HAP-1 (cell line): ENCODE data around the gene VWA7.
"Not testable (repeated sequence)": the region's sequence is repeated elsewhere in the genome, so short reads cannot be mapped to it uniquely, and the experiment has no call there.

Source experiments
- DNase-seq, 2 experiments: peaks; one replicate each; pipeline ENCODE4 v3.0.0-alpha.2; 2016 to 2020; ENCODE audit warnings: low spot score in 2 of 2
- H3K27me3 ChIP-seq: fragments of 250-450 bp; sonication (Bioruptor Pico); 2 replicates; pipeline ENCODE4 v1.5.1; 2020; ENCODE audit warnings: low read depth, mild to moderate bottlenecking, moderate library complexity
- H3K36me3 ChIP-seq: fragments of 250-450 bp; sonication (Bioruptor Pico); replicated peaks from 2 replicates; pipeline ENCODE4 v1.5.1; 2020; ENCODE audit warnings: mild to moderate bottlenecking
- H3K4me1 ChIP-seq: fragments of 250-450 bp; sonication (Bioruptor Pico); 2 replicates; pipeline ENCODE4 v1.5.1; 2020; ENCODE audit warnings: mild to moderate bottlenecking
- H3K4me3 ChIP-seq: fragments of 250-450 bp; sonication (Bioruptor Pico); 2 replicates; pipeline ENCODE4 v1.5.1; 2020; ENCODE audit warnings: mild to moderate bottlenecking, moderate library complexity
- H3K9me3 ChIP-seq: fragments of 250-450 bp; sonication (Bioruptor Pico); 2 replicates; pipeline ENCODE4 v1.5.1; 2020; ENCODE audit warnings: mild to moderate bottlenecking, moderate library complexity
- in situ Hi-C: fragments of 300-500 bp; cut with MboI; formaldehyde crosslinking; loops from 3 replicates; pipeline ENCODE4 v1.14.3; 2020; ENCODE audit warnings: low sequenced_read_pairs, inconsistent platforms, mixed read lengths

VWA7 gene

GRCh38 chr6:31776989-31777666 lies at the start of gene VWA7:
VWA7 (minus strand) TSS chr6:31777328; CDS start chr6:31776779, 549 bp downstream.
- no peaks in the 10 kb centered on the region for H3K27me3 ChIP-seq
- in situ Hi-C loops: no loop called here
- no peak within 1 kb of the TSS for H3K4me3 ChIP-seq
- H3K36me3 ChIP-seq: peaks cover 45% of the 10 kb centered on the region
- no peaks in the 10 kb centered on the region for H3K9me3 ChIP-seq
- peaks cover 6% of the 10 kb centered on the region for H3K4me1 ChIP-seq
- DNase-seq: peak; percentile 26 to 63

- peaks cover 42% of the 10 kb centered on the region for H3K4me1 ChIP-seq
- peaks cover 3% of the 10 kb centered on the region for H3K36me3 ChIP-seq
- peak overlapping the region; percentile 94 for H3K4me3 ChIP-seq
- H3K9me3 ChIP-seq: no peaks in the 10 kb centered on the region
- no peaks in the 10 kb centered on the region for H3K27me3 ChIP-seq
- DNase-seq: peak; percentile 58 to 82
- in situ Hi-C loops: no loop called here
Observed at GRCh38 chr6:31826793-31827285, 49.7 kb upstream of the VWA7 start.

- DNase-seq: no peak
- in situ Hi-C loops: no loop called here
- H3K27me3 ChIP-seq: no peaks in the 10 kb centered on the region
- H3K4me3 ChIP-seq: no peak overlapping the region
- H3K36me3 ChIP-seq: peaks cover 3% of the 10 kb centered on the region
- H3K4me1 ChIP-seq: peaks cover 43% of the 10 kb centered on the region
- no peaks in the 10 kb centered on the region for H3K9me3 ChIP-seq
Observed at GRCh38 chr6:31825553-31825952, 48.4 kb upstream of the VWA7 start.

GRCh38 chr6:31823592-31824196 lies 46.6 kb upstream of the VWA7 start:
- H3K9me3 ChIP-seq, H3K27me3 ChIP-seq, H3K36me3 ChIP-seq, DNase-seq, H3K4me3 ChIP-seq, in situ Hi-C loops: not testable (repeated sequence)
- peaks cover 54% of the 10 kb centered on the region for H3K4me1 ChIP-seq

GRCh38 chr6:31822036-31822821 lies 45.1 kb upstream of the VWA7 start:
- H3K4me1 ChIP-seq: peaks cover 54% of the 10 kb centered on the region
- peak overlapping the region; percentile 39 for H3K4me3 ChIP-seq
- H3K9me3 ChIP-seq: no peaks in the 10 kb centered on the region
- peak; percentile 27 to 81 for DNase-seq
- in situ Hi-C loops: no loop called here
- no peaks in the 10 kb centered on the region for H3K36me3 ChIP-seq
- H3K27me3 ChIP-seq: no peaks in the 10 kb centered on the region

DNA sequence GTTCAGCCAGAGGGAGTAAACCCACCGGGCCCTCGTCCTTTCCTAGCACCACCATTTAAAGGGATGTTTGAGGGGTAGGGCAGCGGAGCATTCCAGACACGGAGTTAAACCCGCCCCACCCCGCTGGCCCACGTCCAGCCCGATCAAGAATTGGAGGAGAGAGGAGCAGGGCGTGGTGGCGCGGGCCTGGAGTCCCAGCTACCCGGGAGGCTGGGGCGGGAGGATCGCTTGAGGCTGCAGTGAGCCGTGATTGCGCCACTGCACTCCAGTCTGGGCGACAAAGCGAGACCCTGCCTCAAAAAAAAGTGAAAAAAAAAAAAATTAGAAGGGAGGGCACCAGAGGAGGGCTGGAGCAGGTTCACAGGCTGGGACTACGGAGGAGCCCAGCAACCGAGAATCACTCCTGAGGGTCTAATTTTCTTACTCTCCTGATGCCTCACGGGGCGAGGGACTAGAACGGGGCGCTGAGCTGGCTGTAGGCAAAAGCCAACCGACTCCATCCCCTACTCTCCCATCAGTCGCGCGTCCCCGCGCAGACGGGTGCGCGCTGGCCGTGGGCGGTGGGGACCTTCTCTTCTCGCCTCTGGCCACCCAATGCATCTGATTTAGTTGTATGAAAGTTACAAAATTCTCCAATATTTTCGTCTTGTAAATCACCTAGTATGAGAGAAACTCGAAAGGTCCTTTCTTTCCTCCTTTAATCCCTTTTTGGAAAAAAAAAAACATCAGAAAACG lies 44.3 kb upstream of the VWA7 start:
- peak overlapping the region; percentile 39 for H3K4me3 ChIP-seq

GRCh38 chr6:31820399-31820798 lies 43.3 kb upstream of the VWA7 start:
- peaks cover 39% of the 10 kb centered on the region for H3K4me1 ChIP-seq
- H3K9me3 ChIP-seq, H3K36me3 ChIP-seq, in situ Hi-C loops, H3K27me3 ChIP-seq, DNase-seq, H3K4me3 ChIP-seq: not testable (repeated sequence)

More for the DNA sequence above, 44.3 kb upstream of the VWA7 start:
- H3K36me3 ChIP-seq: no peaks in the 10 kb centered on the region
- H3K27me3 ChIP-seq: no peaks in the 10 kb centered on the region
- peak; percentile 60 to 78 for DNase-seq
- H3K9me3 ChIP-seq: no peaks in the 10 kb centered on the region
- peaks cover 48% of the 10 kb centered on the region for H3K4me1 ChIP-seq
- in situ Hi-C loops: no loop called here

DNA sequence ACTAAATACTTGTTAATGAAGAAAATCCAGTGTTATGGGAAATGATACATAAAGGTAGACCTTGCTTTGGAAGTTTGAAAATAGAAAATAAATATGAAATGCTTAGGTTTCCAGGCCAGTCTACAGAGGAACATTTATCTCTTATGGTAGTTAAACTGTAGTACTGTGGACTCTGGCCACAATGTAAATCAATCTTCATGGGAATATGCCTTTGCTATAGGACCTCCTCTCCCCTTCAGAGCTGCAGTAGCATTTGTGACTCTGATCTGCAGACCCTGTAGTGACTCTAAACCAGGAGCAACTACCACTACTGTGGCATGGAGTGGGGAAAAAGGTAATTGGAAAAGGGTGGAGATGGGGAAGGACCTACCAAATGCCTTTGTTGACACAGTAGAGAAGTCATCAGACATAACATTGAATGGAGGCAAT lies 42.8 kb upstream of the VWA7 start:
- Histone ChIP-seq H3K36me3 (no peaks in the 10 kb centered on the region), H3K27me3 (no peaks in the 10 kb centered on the region), H3K4me1 (peaks cover 37% of the 10 kb centered on the region), H3K9me3 (no peaks in the 10 kb centered on the region), H3K4me3 (no peak overlapping the region; the same call in 1 of the 2 replicates)
- no peak for DNase-seq
- in situ Hi-C loops: no loop called here

- in situ Hi-C loops, H3K9me3 ChIP-seq, H3K27me3 ChIP-seq, H3K36me3 ChIP-seq: not testable (repeated sequence)
- H3K4me1 ChIP-seq: peaks cover 34% of the 10 kb centered on the region
- peak overlapping the region; percentile 40 for H3K4me3 ChIP-seq
- peak in 1 of 2 experiments; percentile 60 for DNase-seq
Observed at GRCh38 chr6:31817929-31818511, 40.9 kb upstream of the VWA7 start.

DNA sequence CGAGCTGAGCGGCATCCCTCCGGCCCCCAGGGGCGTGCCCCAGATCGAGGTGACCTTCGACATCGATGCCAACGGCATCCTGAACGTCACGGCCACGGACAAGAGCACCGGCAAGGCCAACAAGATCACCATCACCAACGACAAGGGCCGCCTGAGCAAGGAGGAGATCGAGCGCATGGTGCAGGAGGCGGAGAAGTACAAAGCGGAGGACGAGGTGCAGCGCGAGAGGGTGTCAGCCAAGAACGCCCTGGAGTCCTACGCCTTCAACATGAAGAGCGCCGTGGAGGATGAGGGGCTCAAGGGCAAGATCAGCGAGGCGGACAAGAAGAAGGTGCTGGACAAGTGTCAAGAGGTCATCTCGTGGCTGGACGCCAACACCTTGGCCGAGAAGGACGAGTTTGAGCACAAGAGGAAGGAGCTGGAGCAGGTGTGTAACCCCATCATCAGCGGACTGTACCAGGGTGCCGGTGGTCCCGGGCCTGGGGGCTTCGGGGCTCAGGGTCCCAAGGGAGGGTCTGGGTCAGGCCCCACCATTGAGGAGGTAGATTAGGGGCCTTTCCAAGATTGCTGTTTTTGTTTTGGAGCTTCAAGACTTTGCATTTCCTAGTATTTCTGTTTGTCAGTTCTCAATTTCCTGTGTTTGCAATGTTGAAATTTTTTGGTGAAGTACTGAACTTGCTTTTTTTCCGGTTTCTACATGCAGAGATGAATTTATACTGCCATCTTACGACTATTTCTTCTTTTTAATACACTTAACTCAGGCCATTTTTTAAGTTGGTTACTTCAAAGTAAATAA lies 40.2 kb upstream of the VWA7 start:
- peak overlapping the region; percentile 40 for H3K4me3 ChIP-seq
- peak in 1 of 2 experiments; percentile 7 for DNase-seq
- H3K9me3 ChIP-seq, H3K27me3 ChIP-seq, H3K36me3 ChIP-seq, in situ Hi-C loops: not testable (repeated sequence)
- H3K4me1 ChIP-seq: peaks cover 27% of the 10 kb centered on the region

DNA sequence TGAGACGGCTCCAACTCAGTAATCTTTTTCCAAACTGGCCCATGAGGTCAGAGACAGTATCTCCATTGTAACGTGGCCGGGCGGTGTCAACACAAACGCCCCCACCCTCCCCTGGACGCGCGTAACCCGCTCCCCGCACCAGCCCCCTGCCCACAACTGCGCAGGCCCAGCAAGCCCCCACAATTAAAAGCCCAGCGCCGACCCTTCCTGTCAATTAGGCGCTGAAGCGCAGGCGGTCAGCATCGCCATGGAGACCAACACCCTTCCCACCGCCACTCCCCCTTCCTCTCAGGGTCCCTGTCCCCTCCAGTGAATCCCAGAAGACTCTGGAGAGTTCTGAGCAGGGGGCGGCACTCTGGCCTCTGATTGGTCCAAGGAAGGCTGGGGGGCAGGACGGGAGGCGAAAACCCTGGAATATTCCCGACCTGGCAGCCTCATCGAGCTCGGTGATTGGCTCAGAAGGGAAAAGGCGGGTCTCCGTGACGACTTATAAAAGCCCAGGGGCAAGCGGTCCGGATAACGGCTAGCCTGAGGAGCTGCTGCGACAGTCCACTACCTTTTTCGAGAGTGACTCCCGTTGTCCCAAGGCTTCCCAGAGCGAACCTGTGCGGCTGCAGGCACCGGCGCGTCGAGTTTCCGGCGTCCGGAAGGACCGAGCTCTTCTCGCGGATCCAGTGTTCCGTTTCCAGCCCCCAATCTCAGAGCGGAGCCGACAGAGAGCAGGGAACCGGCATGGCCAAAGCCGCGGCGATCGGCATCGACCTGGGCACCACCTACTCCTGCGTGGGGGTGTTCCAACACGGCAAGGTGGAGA lies 38.1 kb upstream of the VWA7 start, which contains the start of the genes HSPA1A and HSPA1L:
TSS of gene HSPA1A (plus strand) at position 519 of the 814 bp plus-strand sequence. CDS start at position 733, 214 bp downstream.
TSS of gene HSPA1L (minus strand) at position 259 of the 814 bp plus-strand sequence. CDS start 3,311 bp downstream, outside the sequence.
- Histone ChIP-seq H3K36me3 (no peaks in the 10 kb centered on the region), H3K4me3 (peak within 1 kb of the TSS; percentile 66), H3K27me3 (no peaks in the 10 kb centered on the region), H3K9me3 (no peaks in the 10 kb centered on the region), H3K4me1 (peaks cover 18% of the 10 kb centered on the region)
- DNase-seq: peak; percentile 97 to 98
- in situ Hi-C loops: no loop called here

GRCh38 chr6:31814677-31815024 lies 37.5 kb upstream of the VWA7 start:
- peak; percentile 99 for DNase-seq
- in situ Hi-C loops: no loop called here
- H3K4me1 ChIP-seq: peaks cover 12% of the 10 kb centered on the region
- H3K4me3 ChIP-seq: peak overlapping the region; percentile 66
- H3K27me3 ChIP-seq: no peaks in the 10 kb centered on the region
- no peaks in the 10 kb centered on the region for H3K9me3 ChIP-seq
- H3K36me3 ChIP-seq: no peaks in the 10 kb centered on the region
